ENCODE results near the gene LRP6.

- TF ChIP-seq CTCF (conservative IDR thresholded peaks at IDR 0.05; ENCODE audit: low read length) (no peak), EZH2phosphoT487 (IDR thresholded peaks at IDR 0.05; ENCODE audit: borderline replicate concordance) (no peak)
Measured at GRCh38 chr12:12281134-12281533, 14.3 kb upstream of the LRP6 start.

All from Loucy (cell line).